DMS153 treated with DMSO at 0.1 percent for 48 hours (cell line): Measurements from ENCODE around the gene AMER3.
A peak's percentile ranks its signal among the peaks of the same experiment; 100 is the strongest.

Experiments used
- DNase-seq: peaks from one replicate; lab custom pipeline; 2025; ENCODE audit not compliant: unreplicated experiment; lab: John Stamatoyannopoulos, UW

Gene AMER3

GRCh38 chr2:130749641-130750040 lies 5.7 kb upstream of the AMER3 start:
- DNase-seq = no peak

- no peak for DNase-seq
These were observed 529 bp upstream of the AMER3 start for GRCh38 chr2:130754811-130755210.

GRCh38 chr2:130756053-130756873 lies 923 bp downstream of the AMER3 start:
- no peak for DNase-seq

GRCh38 chr2:130756874-130757668 lies 1.7 kb downstream of the AMER3 start:
- no peak for DNase-seq

GRCh38 chr2:130759906-130760753 lies 4.8 kb downstream of the AMER3 start:
- peak; percentile 8 for DNase-seq

GRCh38 chr2:130760754-130761751 lies 5.7 kb downstream of the AMER3 start:
- no peak for DNase-seq

- DNase-seq = no peak
These were observed 6.9 kb downstream of the AMER3 start for GRCh38 chr2:130762031-130762909.

GRCh38 chr2:130762910-130763385 lies 7.6 kb downstream of the AMER3 start:
- DNase-seq = no peak

GRCh38 chr2:130763405-130763804 lies 8.1 kb downstream of the AMER3 start:
- no peak for DNase-seq

- no peak for DNase-seq
These were observed 8.9 kb downstream of the AMER3 start for GRCh38 chr2:130764035-130764820.

- no peak for DNase-seq
These were observed 9.4 kb downstream of the AMER3 start for GRCh38 chr2:130764821-130765115.

GRCh38 chr2:130765464-130765863 lies 10.1 kb downstream of the AMER3 start:
- no peak for DNase-seq

- DNase-seq = no peak
These were observed 10.7 kb downstream of the AMER3 start for GRCh38 chr2:130766037-130766436.

- DNase-seq = no peak
These were observed 11.5 kb downstream of the AMER3 start for GRCh38 chr2:130766711-130767407.

GRCh38 chr2:130767408-130767775 lies 12.1 kb downstream of the AMER3 start:
- no peak for DNase-seq

- no peak for DNase-seq
These were observed 13.0 kb downstream of the AMER3 start for GRCh38 chr2:130768191-130768855.

GRCh38 chr2:130769343-130769907 lies 14.1 kb downstream of the AMER3 start:
- DNase-seq = no peak
